Brain microvascular endothelial cell (primary cell): Measurements from ENCODE around the gene RAB3GAP2.

Experiments
- DNase-seq: peaks from one replicate; pipeline ENCODE4 v3.0.0-alpha.2; 2020
- H3K27ac ChIP-seq: fragments of 250-450 bp; sonication (Bioruptor Pico); 2 replicates; pipeline ENCODE4 v1.5.1; 2020; ENCODE audit warnings: mild to moderate bottlenecking, moderate library complexity
- H3K27me3 ChIP-seq: fragments of 250-450 bp; sonication (Bioruptor Pico); replicated peaks from 2 replicates; pipeline ENCODE4 v1.5.1; 2020; ENCODE audit warnings: mild to moderate bottlenecking
- H3K36me3 ChIP-seq: fragments of 250-450 bp; sonication (Bioruptor Pico); replicated peaks from 2 replicates; pipeline ENCODE4 v1.5.1; 2020; ENCODE audit warnings: mild to moderate bottlenecking
- H3K4me3 ChIP-seq: 2 replicates; pipeline ENCODE4 v1.5.1; 2011; ENCODE audit warnings: low read depth, mild to moderate bottlenecking, control low read depth, low read length, moderate library complexity
- CTCF ChIP-seq: IDR thresholded peaks from 2 replicates; pipeline ENCODE4 v1.5.1; 2011; ENCODE audit warnings: low read depth, mild to moderate bottlenecking, moderate library complexity, low read length, control low read depth, inconsistent platforms; ENCODE audit errors: missing control alignments
- in situ Hi-C: cut with HindIII; loops from 2 replicates; pipeline ENCODE4 v1.10.0; 2017; ENCODE audit warnings: low sequenced_read_pairs, low pct_ligation_motif_present

Gene RAB3GAP2

GRCh38 chr1:220153147-220153546 is 119.1 kb downstream of the RAB3GAP2 start:
- in situ Hi-C loops = no loop called here
- no peak for TF ChIP-seq CTCF
- DNase-seq = no peak
- Histone ChIP-seq H3K36me3 (peaks cover 55% of the 10 kb centered on the region), H3K27ac (no peak overlapping the region), H3K4me3 (no peak overlapping the region), H3K27me3 (no peaks in the 10 kb centered on the region)

GRCh38 chr1:220151454-220151853 is 120.8 kb downstream of the RAB3GAP2 start:
- in situ Hi-C loops = no loop called here
- no peak for DNase-seq
- Histone ChIP-seq H3K27me3 (no peaks in the 10 kb centered on the region), H3K36me3 (peaks cover 52% of the 10 kb centered on the region), H3K4me3 (no peak overlapping the region), H3K27ac (no peak overlapping the region)
- no peak for TF ChIP-seq CTCF

GRCh38 chr1:220149742-220150141 is 122.5 kb downstream of the RAB3GAP2 start:
- H3K4me3 ChIP-seq = no peak overlapping the region
- in situ Hi-C loops = no loop called here
- H3K27me3 ChIP-seq = no peaks in the 10 kb centered on the region
- no peak for DNase-seq
- TF ChIP-seq CTCF = no peak
- peaks cover 41% of the 10 kb centered on the region for H3K36me3 ChIP-seq
- no peak overlapping the region for H3K27ac ChIP-seq

- Histone ChIP-seq H3K27ac (no peak overlapping the region), H3K36me3 (peaks cover 24% of the 10 kb centered on the region), H3K4me3 (no peak overlapping the region), H3K27me3 (no peaks in the 10 kb centered on the region)
- in situ Hi-C loops = no loop called here
- TF ChIP-seq CTCF = no peak
- DNase-seq = no peak
These were observed 128.2 kb downstream of the RAB3GAP2 start for GRCh38 chr1:220144051-220144450.

- in situ Hi-C loops = no loop called here
- peaks cover 22% of the 10 kb centered on the region for H3K36me3 ChIP-seq
- no peak for DNase-seq
- no peak overlapping the region for H3K27ac ChIP-seq
- H3K27me3 ChIP-seq = no peaks in the 10 kb centered on the region
- no peak for TF ChIP-seq CTCF
- no peak overlapping the region for H3K4me3 ChIP-seq
These were observed 132.3 kb downstream of the RAB3GAP2 start for GRCh38 chr1:220139966-220140365.

- TF ChIP-seq CTCF = no peak
- H3K4me3 ChIP-seq = no peak overlapping the region
- H3K27ac ChIP-seq = no peak overlapping the region
- no peak for DNase-seq
- in situ Hi-C loops = no loop called here
- peaks cover 26% of the 10 kb centered on the region for H3K36me3 ChIP-seq
- H3K27me3 ChIP-seq = no peaks in the 10 kb centered on the region
These were observed 135.1 kb downstream of the RAB3GAP2 start for GRCh38 chr1:220137019-220137786.
